Measurements from ENCODE around the gene ERVK3-1. TPM values are rescaled to one million over a fixed set of nuclear protein-coding genes. Genes with fewer than 3 reads are reported as not detected.
"Not testable (repeated sequence)": the region's sequence is repeated elsewhere in the genome, so short reads cannot be mapped to it uniquely, and the experiment has no call there.

Gene ERVK3-1
- polyA plus RNA-seq, 1 of the 3 experiments (the other 2 are of a cell fraction): 69.4 TPM

- TF ChIP-seq NRF1 (IDR thresholded peaks at IDR 0.05; ENCODE audit: low read depth, low read length) (peak; percentile 76), RCOR1 (IDR thresholded peaks at IDR 0.05; ENCODE audit: low read length) (no peak), RXRA (IDR thresholded peaks at IDR 0.05; ENCODE audit: borderline replicate concordance, low read depth) (no peak)
Observed at GRCh38 chr19:58346961-58347929, 42.1 kb downstream of the ERVK3-1 start (continued).

- not testable (repeated sequence) for H3K27me3 ChIP-seq (ENCODE audit: insufficient read depth); H3K4me1 ChIP-seq (ENCODE audit: control insufficient read depth in 1 of 2, insufficient read depth in 2 of 2, low read depth in 1 of 2, low read length in 1 of 2); H4K20me1 ChIP-seq (ENCODE audit: insufficient read depth); H3K9me3 ChIP-seq; H3K9me2 ChIP-seq; H3F3A ChIP-seq (replicated peaks; ENCODE audit: insufficient read depth); DNase-seq
- 0 out of 2 replicates have a peak, but pooled peaks have one; percentile 4 for TF ChIP-seq YY1 (IDR thresholded peaks at IDR 0.05; ENCODE audit: low read depth)
- 3% methylated on average over 12 of the region's 12 CpGs for WGBS (ENCODE audit: low lambda C conversion rate)
- H3K36me3 ChIP-seq (replicated peaks in 1 of 2; ENCODE audit: control insufficient read depth in 1 of 2, insufficient read depth in 2 of 2, low read length in 1 of 2): peaks cover 2 to 12% of the 10 kb centered on the region in 2 experiments
- CTCF ChIA-PET: interaction anchor here (0.9 to 2.3 kb wide), 5 partner anchors 15 to 172 kb away, joined by 3 to 12 read pairs (median 4); partner anchors contain the start of genes ZBTB45 and ZNF497
- peak overlapping the region; percentile 78 for H3K4me2 ChIP-seq
- peak overlapping the region; percentile 68 for H3K9ac ChIP-seq
- H3K79me2 ChIP-seq (ENCODE audit: insufficient read depth): peaks cover 65% of the 10 kb centered on the region
- peak overlapping the region; percentile 73 to 87 for H3K4me3 ChIP-seq (ENCODE audit: low read depth in 2 of 2, low read length in 1 of 2)
- peak overlapping the region; percentile 83 for H2AFZ ChIP-seq (ENCODE audit: low read depth)
- H3K27ac ChIP-seq (ENCODE audit: low read depth in 2 of 2, low read length in 1 of 2): peak overlapping the region in 1 of 2 experiments; percentile 11; a peak in 2 of 4 replicates
- POLR2A ChIA-PET: interaction anchor here (1.3 to 2.1 kb wide), 4 partner anchors 11 to 22 kb away, joined by 4 to 34 read pairs (median 6); partner anchors contain the start of genes ZNF497 and ZSCAN22
Observed at GRCh38 chr19:58348080-58348479, 42.9 kb downstream of the ERVK3-1 start.

- no peaks in the 10 kb centered on the region for H3K9me3 ChIP-seq
- peaks cover 56% of the 10 kb centered on the region for H3K79me2 ChIP-seq (ENCODE audit: insufficient read depth)
- H3K4me2 ChIP-seq: no peak overlapping the region
- peaks cover 0 to 6% of the 10 kb centered on the region in 2 experiments; a peak in 2 of 4 replicates for H3K4me1 ChIP-seq (ENCODE audit: control insufficient read depth in 1 of 2, insufficient read depth in 2 of 2, low read depth in 1 of 2, low read length in 1 of 2)
- no peak for DNase-seq
- WGBS (ENCODE audit: low lambda C conversion rate): 96% methylated on average over 8 of the region's 8 CpGs
- H2AFZ ChIP-seq (ENCODE audit: low read depth): no peak overlapping the region
- H3K27ac ChIP-seq (ENCODE audit: low read depth in 2 of 2, low read length in 1 of 2): no peak overlapping the region
- no peaks in the 10 kb centered on the region for H3K27me3 ChIP-seq (ENCODE audit: insufficient read depth)
- H3K9ac ChIP-seq: no peak overlapping the region
- H3K4me3 ChIP-seq (ENCODE audit: low read depth in 2 of 2, low read length in 1 of 2): no peak overlapping the region
- no peaks in the 10 kb centered on the region for H3K9me2 ChIP-seq
- H4K20me1 ChIP-seq (ENCODE audit: insufficient read depth): no peaks in the 10 kb centered on the region
- TF ChIP-seq SIN3A (IDR thresholded peaks at IDR 0.05; ENCODE audit: borderline replicate concordance, low read depth, low read length): no peak
- TF ChIP-seq MEF2A (IDR thresholded peaks at IDR 0.05; ENCODE audit: borderline replicate concordance, low read depth): no peak
- TF ChIP-seq NRF1 (IDR thresholded peaks at IDR 0.05; ENCODE audit: low read depth, low read length): no peak
- TF ChIP-seq TAF1 (IDR thresholded peaks at IDR 0.05; ENCODE audit: borderline replicate concordance, low read depth, low read length): no peak
- TF ChIP-seq REST (IDR thresholded peaks at IDR 0.05; ENCODE audit: low read depth, low read length): no peak
- TF ChIP-seq TCF12 (IDR thresholded peaks at IDR 0.05): no peak
- no peak for TF ChIP-seq YY1 (IDR thresholded peaks at IDR 0.05; ENCODE audit: low read depth)
- TF ChIP-seq JUND (IDR thresholded peaks at IDR 0.05): no peak
- TF ChIP-seq RFX5 (IDR thresholded peaks at IDR 0.05; ENCODE audit: low read length): no peak
- no peak for TF ChIP-seq USF2 (IDR thresholded peaks at IDR 0.05; ENCODE audit: borderline replicate concordance, low read depth, low read length)
- no peak for TF ChIP-seq POLR2AphosphoS5 (IDR thresholded peaks at IDR 0.05; ENCODE audit: low read depth, low read length)
- ChIA-PET POLR2A (no interaction called here), CTCF (no interaction called here)
- H3F3A ChIP-seq (replicated peaks; ENCODE audit: insufficient read depth): peaks cover 5% of the 10 kb centered on the region
- peaks cover 2 to 12% of the 10 kb centered on the region in 2 experiments for H3K36me3 ChIP-seq (replicated peaks in 1 of 2; ENCODE audit: control insufficient read depth in 1 of 2, insufficient read depth in 2 of 2, low read length in 1 of 2)
Observed at GRCh38 chr19:58349590-58349989, 44.4 kb downstream of the ERVK3-1 start.
